HepG2 (cell line): ENCODE data around the gene AGER. TPM values are rescaled to one million over a fixed set of nuclear protein-coding genes. Genes with fewer than 3 reads are reported as not detected.

Experiments
- AGO2 ChIP-seq: fragments of 200-400 bp; formaldehyde crosslinking; optimal IDR thresholded peaks from 2 replicates; pipeline ENCODE3; 2017; ENCODE audit warnings: mild to moderate bottlenecking, low read depth, low read length, moderate library complexity
- DPF2 ChIP-seq: sonication (generic); formaldehyde crosslinking; IDR thresholded peaks from 2 replicates; pipeline ENCODE4 v1.4.0; 2020; ENCODE audit warnings: mild to moderate bottlenecking, low read depth, missing genetic modification reagents, borderline replicate concordance
- GATAD2A ChIP-seq: IDR thresholded peaks from 2 replicates; pipeline ENCODE4 v1.6.1; 2016
- HMG20A ChIP-seq: IDR thresholded peaks from 2 replicates; pipeline ENCODE4 v1.6.1; 2016; ENCODE audit warnings: borderline replicate concordance
- HNRNPL ChIP-seq: fragments of 200-400 bp; formaldehyde crosslinking; IDR thresholded peaks from 2 replicates; pipeline ENCODE4 v1.6.1; 2017; ENCODE audit warnings: mild to moderate bottlenecking, low read depth, low read length
- HOXA9 ChIP-seq: sonication (generic); formaldehyde crosslinking; IDR thresholded peaks from 2 replicates; pipeline ENCODE4 v1.8.1; 2022; ENCODE audit warnings: missing genetic modification reagents, mild to moderate bottlenecking, moderate library complexity, borderline replicate concordance
- NBN ChIP-seq: fragments of 450-650 bp; conservative IDR thresholded peaks from 2 replicates; pipeline ENCODE4 v1.6.1; 2017
- NFE2 ChIP-seq: sonication (generic); formaldehyde crosslinking; IDR thresholded peaks from 2 replicates; pipeline ENCODE4 v1.4.0; 2020; ENCODE audit warnings: missing genetic modification reagents
- PRMT3 ChIP-seq: sonication (generic); formaldehyde crosslinking; IDR thresholded peaks from 2 replicates; pipeline ENCODE4 v1.8.1; 2022; ENCODE audit warnings: low read depth, mild to moderate bottlenecking, moderate library complexity, missing genetic modification reagents, borderline replicate concordance
- RBFOX2 ChIP-seq: fragments of 200-400 bp; formaldehyde crosslinking; IDR thresholded peaks from 2 replicates; pipeline ENCODE4 v1.6.1; 2017; ENCODE audit warnings: low read depth, mild to moderate bottlenecking, low read length
- SKI ChIP-seq: fragments of 450-650 bp; IDR thresholded peaks from one replicate; pipeline ENCODE4 v1.6.1; 2018; ENCODE audit warnings: mild to moderate bottlenecking; ENCODE audit not compliant: partially characterized antibody
- SPEN ChIP-seq: sonication (generic); formaldehyde crosslinking; IDR thresholded peaks from 2 replicates; pipeline ENCODE4 v1.5.1; 2020; ENCODE audit warnings: low read depth, mild to moderate bottlenecking, missing genetic modification reagents
- SUZ12 ChIP-seq: fragments of 150-350 bp; IDR thresholded peaks from 2 replicates; pipeline ENCODE4 v1.6.1; 2014; ENCODE audit warnings: low read depth, low read length
- YY1 ChIP-seq: IDR thresholded peaks from 2 replicates; pipeline ENCODE4 v1.6.1; 2011; ENCODE audit warnings: low read length, low read depth, moderate library complexity, mild to moderate bottlenecking; ENCODE audit not compliant: insufficient read depth, insufficient replicate concordance
- ZNF24 ChIP-seq: fragments of 450-650 bp; IDR thresholded peaks from 2 replicates; pipeline ENCODE4 v1.6.1; 2017; ENCODE audit warnings: antibody characterized with exemption, mild to moderate bottlenecking
- ZNF484 ChIP-seq: sonication (generic); formaldehyde crosslinking; IDR thresholded peaks from 2 replicates; pipeline ENCODE4 v1.5.1; 2020; ENCODE audit warnings: mild to moderate bottlenecking, low read depth, missing genetic modification reagents, borderline replicate concordance
- ZNF550 ChIP-seq: sonication (generic); formaldehyde crosslinking; IDR thresholded peaks from 2 replicates; pipeline ENCODE4 v1.4.0; 2020; ENCODE audit warnings: mild to moderate bottlenecking, missing genetic modification reagents, borderline replicate concordance
- ZNF790 ChIP-seq: sonication (generic); formaldehyde crosslinking; IDR thresholded peaks from 2 replicates; pipeline ENCODE4 v1.8.0; 2022; ENCODE audit warnings: missing genetic modification reagents, mild to moderate bottlenecking, borderline replicate concordance
- ZZZ3 ChIP-seq: sonication (generic); formaldehyde crosslinking; IDR thresholded peaks from 2 replicates; pipeline ENCODE4 v1.4.0; 2020; ENCODE audit warnings: missing genetic modification reagents, mild to moderate bottlenecking, borderline replicate concordance
- polyA plus RNA-seq, 8 experiments: library from polyadenylated mRNA; depleted of rRNA in 3 of 8; stranded (reverse) in 7 of 8; unstranded in 1 of 8; fragments of >200 nt; fragmentation: Illumina TruSeq in 4 of 8; extraction: Trizol in 4 of 8; gene quantifications; 2 replicates each; pipeline versions ENCODE4 v1.2.1 to v1.2.3, GENCODE V29; 2011 to 2016; ENCODE audit warnings: low read depth in 4 of 8, missing spikeins in 1 of 8, mixed read lengths in 1 of 8; ENCODE audit not compliant: insufficient read depth in 1 of 8
- total RNA-seq, 5 experiments: library from RNA; depleted of rRNA; stranded (reverse); fragments of >200 nt; fragmentation: Illumina TruSeq; extraction: Trizol; gene quantifications; 2 replicates each; pipeline ENCODE4 v1.2.3, GENCODE V29; 2016; ENCODE audit warnings: low read depth in 1 of 5
- TF ChIP-seq, protein P1 (sequence below): sonication (generic); formaldehyde crosslinking; IDR thresholded peaks from 2 replicates; pipeline ENCODE4 v1.4.0; 2020; ENCODE audit warnings: missing genetic modification reagents
- TF ChIP-seq, protein P2 (sequence below): sonication (generic); formaldehyde crosslinking; IDR thresholded peaks from 2 replicates; pipeline ENCODE4 v1.8.1; 2023; ENCODE audit warnings: mild to moderate bottlenecking, inconsistent platforms, moderate library complexity, missing genetic modification reagents, borderline replicate concordance
- TF ChIP-seq, protein P3 (sequence below): sonication (generic); formaldehyde crosslinking; IDR thresholded peaks from 2 replicates; pipeline ENCODE4 v1.9.0; 2021; ENCODE audit warnings: missing genetic modification reagents, borderline replicate concordance

The AGER gene
- total and polyA plus RNA-seq, 2 of the 13 experiments (the other 11 are each of a cell fraction or from before 2014, with no cell fraction given): 1.9 to 5.1 TPM

DNA sequence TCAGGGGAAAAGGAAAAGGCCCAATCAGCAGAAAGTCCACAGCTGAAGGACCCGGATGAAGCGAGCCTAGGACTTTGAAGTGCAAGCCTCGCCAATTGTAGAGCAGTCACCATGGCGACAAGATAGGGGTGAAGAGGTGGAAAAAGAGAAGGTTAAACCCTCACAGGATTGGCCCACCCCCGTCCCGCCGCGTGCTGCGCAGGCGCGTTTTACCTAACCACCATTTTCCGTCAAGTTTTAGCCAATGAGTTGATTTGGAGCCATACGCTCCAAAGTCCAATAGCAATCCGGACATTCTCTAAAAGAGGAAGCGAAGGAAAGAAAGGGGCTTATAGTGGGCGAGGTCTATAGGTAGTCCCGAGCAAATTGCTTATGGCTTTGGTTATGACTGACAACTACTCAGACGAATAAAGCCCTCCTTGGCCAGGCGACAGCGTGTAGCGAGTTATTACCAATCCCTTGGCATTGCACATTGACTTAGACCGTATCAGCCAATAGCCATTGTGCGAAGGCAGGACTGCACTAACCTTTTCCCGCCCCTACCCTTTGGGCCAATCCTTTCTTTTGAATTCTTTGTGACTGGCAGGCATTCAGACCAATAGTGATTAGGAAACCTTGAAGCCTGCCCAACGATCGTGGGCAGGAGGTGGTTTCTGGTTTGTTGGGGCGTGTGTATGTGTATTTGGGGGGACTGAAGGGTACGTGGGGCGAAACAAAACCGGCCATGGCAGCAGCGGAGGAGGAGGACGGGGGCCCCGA is 6.1 kb downstream of the AGER start, which contains the start of gene RNF5 (continued):
- TF ChIP-seq SUZ12 (no peak), ZNF790 (no peak), HMG20A (CRISPR knock-in tag) (0 out of 2 replicates have a peak, but pooled peaks have one; percentile 21), HNRNPL (no peak), AGO2 (no peak), GATAD2A (CRISPR knock-in tag) (no peak; the same call in 1 of the 2 replicates), ZNF24 (no peak), YY1 (peak; percentile 76), ZNF550 (CRISPR knock-in tag) (no peak), NFE2 (CRISPR knock-in tag) (no peak), SPEN (CRISPR knock-in tag) (peak; percentile 38; the same call in 1 of the 2 replicates), HOXA9 (CRISPR knock-in tag) (no peak), ZNF484 (no peak), SKI (no peak), NBN (no peak), DPF2 (CRISPR knock-in tag) (no peak), PRMT3 (CRISPR knock-in tag) (no peak), RBFOX2 (no peak; the same call in 1 of the 2 replicates), ZZZ3 (CRISPR knock-in tag) (no peak)
- TF ChIP-seq, protein P1, sequence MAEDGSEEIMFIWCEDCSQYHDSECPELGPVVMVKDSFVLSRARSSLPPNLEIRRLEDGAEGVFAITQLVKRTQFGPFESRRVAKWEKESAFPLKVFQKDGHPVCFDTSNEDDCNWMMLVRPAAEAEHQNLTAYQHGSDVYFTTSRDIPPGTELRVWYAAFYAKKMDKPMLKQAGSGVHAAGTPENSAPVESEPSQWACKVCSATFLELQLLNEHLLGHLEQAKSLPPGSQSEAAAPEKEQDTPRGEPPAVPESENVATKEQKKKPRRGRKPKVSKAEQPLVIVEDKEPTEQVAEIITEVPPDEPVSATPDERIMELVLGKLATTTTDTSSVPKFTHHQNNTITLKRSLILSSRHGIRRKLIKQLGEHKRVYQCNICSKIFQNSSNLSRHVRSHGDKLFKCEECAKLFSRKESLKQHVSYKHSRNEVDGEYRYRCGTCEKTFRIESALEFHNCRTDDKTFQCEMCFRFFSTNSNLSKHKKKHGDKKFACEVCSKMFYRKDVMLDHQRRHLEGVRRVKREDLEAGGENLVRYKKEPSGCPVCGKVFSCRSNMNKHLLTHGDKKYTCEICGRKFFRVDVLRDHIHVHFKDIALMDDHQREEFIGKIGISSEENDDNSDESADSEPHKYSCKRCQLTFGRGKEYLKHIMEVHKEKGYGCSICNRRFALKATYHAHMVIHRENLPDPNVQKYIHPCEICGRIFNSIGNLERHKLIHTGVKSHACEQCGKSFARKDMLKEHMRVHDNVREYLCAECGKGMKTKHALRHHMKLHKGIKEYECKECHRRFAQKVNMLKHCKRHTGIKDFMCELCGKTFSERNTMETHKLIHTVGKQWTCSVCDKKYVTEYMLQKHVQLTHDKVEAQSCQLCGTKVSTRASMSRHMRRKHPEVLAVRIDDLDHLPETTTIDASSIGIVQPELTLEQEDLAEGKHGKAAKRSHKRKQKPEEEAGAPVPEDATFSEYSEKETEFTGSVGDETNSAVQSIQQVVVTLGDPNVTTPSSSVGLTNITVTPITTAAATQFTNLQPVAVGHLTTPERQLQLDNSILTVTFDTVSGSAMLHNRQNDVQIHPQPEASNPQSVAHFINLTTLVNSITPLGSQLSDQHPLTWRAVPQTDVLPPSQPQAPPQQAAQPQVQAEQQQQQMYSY (CRISPR knock-in tag): no peak
- TF ChIP-seq, protein P2, sequence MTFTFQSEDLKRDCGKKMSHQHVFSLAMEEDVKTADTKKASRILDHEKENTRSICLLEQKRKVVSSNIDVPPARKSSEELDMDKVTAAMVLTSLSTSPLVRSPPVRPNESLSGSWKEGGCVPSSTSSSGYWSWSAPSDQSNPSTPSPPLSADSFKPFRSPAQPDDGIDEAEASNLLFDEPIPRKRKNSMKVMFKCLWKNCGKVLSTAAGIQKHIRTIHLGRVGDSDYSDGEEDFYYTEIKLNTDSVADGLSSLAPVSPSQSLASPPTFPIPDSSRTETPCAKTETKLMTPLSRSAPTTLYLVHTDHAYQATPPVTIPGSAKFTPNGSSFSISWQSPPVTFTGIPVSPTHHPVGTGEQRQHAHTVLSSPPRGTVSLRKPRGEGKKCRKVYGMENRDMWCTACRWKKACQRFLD: no peak
- TF ChIP-seq, protein P3, sequence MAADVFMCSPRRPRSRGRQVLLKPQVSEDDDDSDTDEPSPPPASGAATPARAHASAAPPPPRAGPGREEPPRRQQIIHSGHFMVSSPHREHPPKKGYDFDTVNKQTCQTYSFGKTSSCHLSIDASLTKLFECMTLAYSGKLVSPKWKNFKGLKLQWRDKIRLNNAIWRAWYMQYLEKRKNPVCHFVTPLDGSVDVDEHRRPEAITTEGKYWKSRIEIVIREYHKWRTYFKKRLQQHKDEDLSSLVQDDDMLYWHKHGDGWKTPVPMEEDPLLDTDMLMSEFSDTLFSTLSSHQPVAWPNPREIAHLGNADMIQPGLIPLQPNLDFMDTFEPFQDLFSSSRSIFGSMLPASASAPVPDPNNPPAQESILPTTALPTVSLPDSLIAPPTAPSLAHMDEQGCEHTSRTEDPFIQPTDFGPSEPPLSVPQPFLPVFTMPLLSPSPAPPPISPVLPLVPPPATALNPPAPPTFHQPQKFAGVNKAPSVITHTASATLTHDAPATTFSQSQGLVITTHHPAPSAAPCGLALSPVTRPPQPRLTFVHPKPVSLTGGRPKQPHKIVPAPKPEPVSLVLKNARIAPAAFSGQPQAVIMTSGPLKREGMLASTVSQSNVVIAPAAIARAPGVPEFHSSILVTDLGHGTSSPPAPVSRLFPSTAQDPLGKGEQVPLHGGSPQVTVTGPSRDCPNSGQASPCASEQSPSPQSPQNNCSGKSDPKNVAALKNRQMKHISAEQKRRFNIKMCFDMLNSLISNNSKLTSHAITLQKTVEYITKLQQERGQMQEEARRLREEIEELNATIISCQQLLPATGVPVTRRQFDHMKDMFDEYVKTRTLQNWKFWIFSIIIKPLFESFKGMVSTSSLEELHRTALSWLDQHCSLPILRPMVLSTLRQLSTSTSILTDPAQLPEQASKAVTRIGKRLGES (CRISPR knock-in tag): no peak
